Measurements from ENCODE around the gene IREB2.

DNA sequence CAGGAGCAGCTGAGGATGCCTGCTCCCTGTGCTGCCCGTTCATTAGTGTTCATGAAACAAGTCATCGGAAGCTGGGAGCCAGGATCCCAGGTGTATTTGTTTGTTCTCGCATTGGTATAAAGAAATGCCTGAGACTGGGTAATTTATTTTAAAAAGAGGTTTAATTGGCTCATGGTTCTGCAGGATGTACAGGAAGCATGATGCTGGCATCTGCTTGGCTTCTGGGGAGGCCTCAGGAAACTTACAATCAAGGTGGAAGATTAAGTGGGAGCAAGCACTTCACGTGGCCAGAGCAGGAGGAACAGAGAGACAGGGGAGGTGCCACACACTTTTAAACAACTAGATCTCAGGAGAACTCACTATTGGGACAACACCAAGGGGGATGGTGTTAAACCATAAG is 63.8 kb downstream of the IREB2 start:
- TF ChIP-seq POLR2A (IDR thresholded peaks at IDR 0.05; ENCODE audit: low read depth) = no peak
- TF ChIP-seq, protein P1, sequence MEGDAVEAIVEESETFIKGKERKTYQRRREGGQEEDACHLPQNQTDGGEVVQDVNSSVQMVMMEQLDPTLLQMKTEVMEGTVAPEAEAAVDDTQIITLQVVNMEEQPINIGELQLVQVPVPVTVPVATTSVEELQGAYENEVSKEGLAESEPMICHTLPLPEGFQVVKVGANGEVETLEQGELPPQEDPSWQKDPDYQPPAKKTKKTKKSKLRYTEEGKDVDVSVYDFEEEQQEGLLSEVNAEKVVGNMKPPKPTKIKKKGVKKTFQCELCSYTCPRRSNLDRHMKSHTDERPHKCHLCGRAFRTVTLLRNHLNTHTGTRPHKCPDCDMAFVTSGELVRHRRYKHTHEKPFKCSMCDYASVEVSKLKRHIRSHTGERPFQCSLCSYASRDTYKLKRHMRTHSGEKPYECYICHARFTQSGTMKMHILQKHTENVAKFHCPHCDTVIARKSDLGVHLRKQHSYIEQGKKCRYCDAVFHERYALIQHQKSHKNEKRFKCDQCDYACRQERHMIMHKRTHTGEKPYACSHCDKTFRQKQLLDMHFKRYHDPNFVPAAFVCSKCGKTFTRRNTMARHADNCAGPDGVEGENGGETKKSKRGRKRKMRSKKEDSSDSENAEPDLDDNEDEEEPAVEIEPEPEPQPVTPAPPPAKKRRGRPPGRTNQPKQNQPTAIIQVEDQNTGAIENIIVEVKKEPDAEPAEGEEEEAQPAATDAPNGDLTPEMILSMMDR (IDR thresholded peaks at IDR 0.05) = no peak

Measured in esophagus muscularis mucosa (tissue), 3 donors.